Transverse colon (tissue), 4 donors: ENCODE data around the gene IL17C.
A peak's percentile ranks its signal among the peaks of the same experiment; 100 is the strongest.

ENCODE experiments used
- EP300 ChIP-seq: sonication (generic); formaldehyde crosslinking; IDR thresholded peaks from one replicate; pipeline ENCODE4 v1.6.1; 2017; ENCODE audit warnings: antibody characterized with exemption, low read depth
- POLR2A ChIP-seq: fragments of 450-650 bp; IDR thresholded peaks from one replicate; pipeline ENCODE4 v1.6.1; 2016; ENCODE audit warnings: antibody characterized with exemption, mild to moderate bottlenecking, moderate library complexity
- POLR2AphosphoS5 ChIP-seq, 3 donors: sonication (generic); formaldehyde crosslinking; IDR thresholded peaks; one replicate each; pipeline ENCODE4 v1.6.1; 2016; ENCODE audit warnings: antibody characterized with exemption in 3 of 3
- TF ChIP-seq, protein P1 (sequence below), 5 experiments: fragments of 200-600 bp in 3 of 5; fragments of 450-650 bp in 2 of 5; sonication (generic) in 3 of 5; IDR thresholded peaks; 1 replicate in 2 of 5; 2 replicates in 3 of 5; pipeline ENCODE4 v1.5.1; 2016 to 2017; ENCODE audit warnings: antibody characterized with exemption in 5 of 5, inconsistent platforms in 3 of 5, mild to moderate bottlenecking in 2 of 5, moderate library complexity in 1 of 5

DNA sequence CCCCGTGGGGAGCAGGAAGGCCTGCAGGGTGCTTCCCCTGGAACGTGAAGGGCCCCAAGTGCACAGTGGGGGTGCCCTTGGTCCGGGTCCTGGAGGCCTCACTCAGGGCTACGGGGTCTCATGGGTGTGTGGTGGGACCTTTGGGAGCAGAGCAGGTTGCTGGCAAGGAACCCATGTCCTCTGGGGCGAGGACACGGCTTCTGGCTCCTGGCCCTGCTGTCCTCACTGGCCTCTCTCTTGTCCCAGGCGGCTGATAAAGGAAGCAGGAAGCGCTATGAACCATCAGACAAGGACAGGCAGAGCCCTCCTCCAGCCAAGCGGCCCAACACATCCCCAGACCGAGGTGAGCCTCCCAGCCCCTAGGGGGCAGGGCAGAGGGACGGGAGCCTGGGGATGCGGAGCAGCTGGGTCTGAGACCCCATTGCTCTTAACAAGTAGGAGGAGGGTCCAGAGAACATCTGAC, 9.8 kb upstream of the IL17C start:
- TF ChIP-seq, protein P1, sequence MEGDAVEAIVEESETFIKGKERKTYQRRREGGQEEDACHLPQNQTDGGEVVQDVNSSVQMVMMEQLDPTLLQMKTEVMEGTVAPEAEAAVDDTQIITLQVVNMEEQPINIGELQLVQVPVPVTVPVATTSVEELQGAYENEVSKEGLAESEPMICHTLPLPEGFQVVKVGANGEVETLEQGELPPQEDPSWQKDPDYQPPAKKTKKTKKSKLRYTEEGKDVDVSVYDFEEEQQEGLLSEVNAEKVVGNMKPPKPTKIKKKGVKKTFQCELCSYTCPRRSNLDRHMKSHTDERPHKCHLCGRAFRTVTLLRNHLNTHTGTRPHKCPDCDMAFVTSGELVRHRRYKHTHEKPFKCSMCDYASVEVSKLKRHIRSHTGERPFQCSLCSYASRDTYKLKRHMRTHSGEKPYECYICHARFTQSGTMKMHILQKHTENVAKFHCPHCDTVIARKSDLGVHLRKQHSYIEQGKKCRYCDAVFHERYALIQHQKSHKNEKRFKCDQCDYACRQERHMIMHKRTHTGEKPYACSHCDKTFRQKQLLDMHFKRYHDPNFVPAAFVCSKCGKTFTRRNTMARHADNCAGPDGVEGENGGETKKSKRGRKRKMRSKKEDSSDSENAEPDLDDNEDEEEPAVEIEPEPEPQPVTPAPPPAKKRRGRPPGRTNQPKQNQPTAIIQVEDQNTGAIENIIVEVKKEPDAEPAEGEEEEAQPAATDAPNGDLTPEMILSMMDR (IDR thresholded peaks at IDR 0.05): peak in 2 of 5 experiments; percentile 9 to 11
- TF ChIP-seq POLR2A (no peak), POLR2AphosphoS5 (IDR thresholded peaks at IDR 0.05) (no peak), EP300 (no peak)
